Measurements from ENCODE around the gene PVALB.

DNA sequence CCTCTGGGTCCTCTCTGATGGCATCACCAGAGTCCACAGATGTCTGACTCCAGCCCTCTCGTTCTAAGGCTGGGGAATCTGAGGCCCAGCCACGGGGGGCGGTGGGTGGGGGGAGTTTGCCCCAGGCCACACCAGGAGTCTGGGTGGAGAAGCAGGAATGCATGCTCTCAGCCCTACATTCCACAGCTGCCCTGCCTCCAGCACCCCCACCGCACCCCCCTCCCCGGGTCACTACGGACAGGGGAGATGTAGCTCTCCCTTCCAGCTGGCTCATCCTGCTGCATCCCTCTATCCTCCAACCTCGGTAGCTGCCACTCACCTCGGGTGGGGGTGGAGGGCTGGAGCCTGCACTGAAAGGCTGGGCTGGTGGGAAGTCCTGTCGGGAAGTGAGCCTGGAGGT lies 2.3 kb upstream of the PVALB start:
- TF ChIP-seq, protein P1, sequence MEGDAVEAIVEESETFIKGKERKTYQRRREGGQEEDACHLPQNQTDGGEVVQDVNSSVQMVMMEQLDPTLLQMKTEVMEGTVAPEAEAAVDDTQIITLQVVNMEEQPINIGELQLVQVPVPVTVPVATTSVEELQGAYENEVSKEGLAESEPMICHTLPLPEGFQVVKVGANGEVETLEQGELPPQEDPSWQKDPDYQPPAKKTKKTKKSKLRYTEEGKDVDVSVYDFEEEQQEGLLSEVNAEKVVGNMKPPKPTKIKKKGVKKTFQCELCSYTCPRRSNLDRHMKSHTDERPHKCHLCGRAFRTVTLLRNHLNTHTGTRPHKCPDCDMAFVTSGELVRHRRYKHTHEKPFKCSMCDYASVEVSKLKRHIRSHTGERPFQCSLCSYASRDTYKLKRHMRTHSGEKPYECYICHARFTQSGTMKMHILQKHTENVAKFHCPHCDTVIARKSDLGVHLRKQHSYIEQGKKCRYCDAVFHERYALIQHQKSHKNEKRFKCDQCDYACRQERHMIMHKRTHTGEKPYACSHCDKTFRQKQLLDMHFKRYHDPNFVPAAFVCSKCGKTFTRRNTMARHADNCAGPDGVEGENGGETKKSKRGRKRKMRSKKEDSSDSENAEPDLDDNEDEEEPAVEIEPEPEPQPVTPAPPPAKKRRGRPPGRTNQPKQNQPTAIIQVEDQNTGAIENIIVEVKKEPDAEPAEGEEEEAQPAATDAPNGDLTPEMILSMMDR (IDR thresholded peaks at IDR 0.05 in 2 of 3, conservative IDR thresholded peaks at IDR 0.05 in 1 of 3; ENCODE audit: borderline replicate concordance in 1 of 3, insufficient read depth in 1 of 3, low read depth in 2 of 3, low read length in 2 of 3), result no peak
- TF ChIP-seq, protein P2, sequence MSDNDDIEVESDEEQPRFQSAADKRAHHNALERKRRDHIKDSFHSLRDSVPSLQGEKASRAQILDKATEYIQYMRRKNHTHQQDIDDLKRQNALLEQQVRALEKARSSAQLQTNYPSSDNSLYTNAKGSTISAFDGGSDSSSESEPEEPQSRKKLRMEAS (IDR thresholded peaks at IDR 0.05), result no peak
- TF ChIP-seq POLR2AphosphoS5 (IDR thresholded peaks at IDR 0.05; ENCODE audit: low read depth, low read length) (no peak), POLR2A (IDR thresholded peaks at IDR 0.05; ENCODE audit: borderline replicate concordance, extremely low read depth, insufficient read depth, insufficient read length) (no peak), ZFX (IDR thresholded peaks at IDR 0.05) (no peak), EZH2 (IDR thresholded peaks at IDR 0.05) (no peak), YY1 (IDR thresholded peaks at IDR 0.05; ENCODE audit: extremely low read depth, insufficient replicate concordance, low read depth, low read length) (no peak), ZNF274 (IDR thresholded peaks at IDR 0.05; ENCODE audit: low read depth, low read length) (no peak), REST (IDR thresholded peaks at IDR 0.05; ENCODE audit: low read depth) (no peak), EZH2phosphoT487 (IDR thresholded peaks at IDR 0.05; ENCODE audit: borderline replicate concordance) (no peak), SP1 (IDR thresholded peaks at IDR 0.05; ENCODE audit: low read depth) (no peak), SIN3A (IDR thresholded peaks at IDR 0.05; ENCODE audit: low read depth) (no peak)
- TF ChIP-seq, protein P3, sequence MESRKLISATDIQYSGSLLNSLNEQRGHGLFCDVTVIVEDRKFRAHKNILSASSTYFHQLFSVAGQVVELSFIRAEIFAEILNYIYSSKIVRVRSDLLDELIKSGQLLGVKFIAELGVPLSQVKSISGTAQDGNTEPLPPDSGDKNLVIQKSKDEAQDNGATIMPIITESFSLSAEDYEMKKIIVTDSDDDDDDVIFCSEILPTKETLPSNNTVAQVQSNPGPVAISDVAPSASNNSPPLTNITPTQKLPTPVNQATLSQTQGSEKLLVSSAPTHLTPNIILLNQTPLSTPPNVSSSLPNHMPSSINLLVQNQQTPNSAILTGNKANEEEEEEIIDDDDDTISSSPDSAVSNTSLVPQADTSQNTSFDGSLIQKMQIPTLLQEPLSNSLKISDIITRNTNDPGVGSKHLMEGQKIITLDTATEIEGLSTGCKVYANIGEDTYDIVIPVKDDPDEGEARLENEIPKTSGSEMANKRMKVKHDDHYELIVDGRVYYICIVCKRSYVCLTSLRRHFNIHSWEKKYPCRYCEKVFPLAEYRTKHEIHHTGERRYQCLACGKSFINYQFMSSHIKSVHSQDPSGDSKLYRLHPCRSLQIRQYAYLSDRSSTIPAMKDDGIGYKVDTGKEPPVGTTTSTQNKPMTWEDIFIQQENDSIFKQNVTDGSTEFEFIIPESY (IDR thresholded peaks at IDR 0.05; ENCODE audit: extremely low read depth, insufficient replicate concordance, low read length), result no peak
- TF ChIP-seq, protein P4, sequence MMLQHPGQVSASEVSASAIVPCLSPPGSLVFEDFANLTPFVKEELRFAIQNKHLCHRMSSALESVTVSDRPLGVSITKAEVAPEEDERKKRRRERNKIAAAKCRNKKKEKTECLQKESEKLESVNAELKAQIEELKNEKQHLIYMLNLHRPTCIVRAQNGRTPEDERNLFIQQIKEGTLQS (IDR thresholded peaks at IDR 0.05), result no peak

Data from HCT116 (cell line).